ENCODE measurements around the gene CELF5. TPM values are rescaled to one million over a fixed set of nuclear protein-coding genes. Genes with fewer than 3 reads are reported as not detected.

The CELF5 gene
- total RNA-seq, 4 donors from 2014 or later, result 0.27 to 0.48 TPM; not detected in 2

DNA sequence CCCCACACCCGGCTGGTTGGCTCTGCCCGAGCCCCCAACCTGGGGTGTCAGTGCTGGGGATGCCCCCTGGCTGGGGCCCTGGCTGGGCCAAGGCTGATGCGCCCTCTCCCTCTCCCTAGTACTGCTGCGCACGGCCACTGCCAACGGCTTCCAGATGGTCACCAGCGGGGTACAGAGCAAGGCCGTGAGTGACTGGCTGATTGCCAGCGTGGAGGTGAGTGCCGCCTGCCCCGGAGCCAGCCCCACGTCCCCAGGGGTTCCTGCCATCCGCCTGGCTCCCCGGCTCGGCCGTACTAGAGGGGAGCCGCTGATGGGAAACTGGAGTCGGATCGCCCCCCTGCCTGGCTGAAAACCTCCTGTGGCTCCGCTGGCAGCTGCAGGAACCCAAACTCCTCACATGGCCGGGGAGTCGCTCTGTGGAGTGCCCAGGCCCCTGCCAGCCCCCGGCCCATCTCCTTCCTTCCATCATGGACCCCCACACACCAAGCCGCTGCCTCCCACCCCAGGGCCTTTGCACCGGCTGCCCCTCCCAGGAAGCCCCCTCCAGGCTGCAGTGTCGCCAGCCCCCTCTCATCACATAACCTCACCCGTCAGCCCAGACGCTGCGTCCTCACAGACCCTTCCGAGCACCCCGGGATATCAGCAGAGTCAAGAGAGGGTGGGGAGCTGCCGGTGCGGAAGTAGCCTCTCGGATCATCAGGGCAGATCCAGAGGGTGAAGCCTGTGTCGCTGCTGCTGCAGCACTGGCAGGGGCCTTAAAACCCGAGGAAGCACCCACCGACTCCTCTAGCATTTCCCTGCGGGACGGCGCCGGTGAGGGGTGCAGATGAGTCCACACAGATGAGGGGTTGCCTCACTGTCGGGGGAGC lies 28.2 kb upstream of the CELF5 start:
- TF ChIP-seq POLR2AphosphoS5 (IDR thresholded peaks at IDR 0.05), result no peak
- TF ChIP-seq POLR2A (IDR thresholded peaks at IDR 0.05), result no peak
- TF ChIP-seq, protein P1, sequence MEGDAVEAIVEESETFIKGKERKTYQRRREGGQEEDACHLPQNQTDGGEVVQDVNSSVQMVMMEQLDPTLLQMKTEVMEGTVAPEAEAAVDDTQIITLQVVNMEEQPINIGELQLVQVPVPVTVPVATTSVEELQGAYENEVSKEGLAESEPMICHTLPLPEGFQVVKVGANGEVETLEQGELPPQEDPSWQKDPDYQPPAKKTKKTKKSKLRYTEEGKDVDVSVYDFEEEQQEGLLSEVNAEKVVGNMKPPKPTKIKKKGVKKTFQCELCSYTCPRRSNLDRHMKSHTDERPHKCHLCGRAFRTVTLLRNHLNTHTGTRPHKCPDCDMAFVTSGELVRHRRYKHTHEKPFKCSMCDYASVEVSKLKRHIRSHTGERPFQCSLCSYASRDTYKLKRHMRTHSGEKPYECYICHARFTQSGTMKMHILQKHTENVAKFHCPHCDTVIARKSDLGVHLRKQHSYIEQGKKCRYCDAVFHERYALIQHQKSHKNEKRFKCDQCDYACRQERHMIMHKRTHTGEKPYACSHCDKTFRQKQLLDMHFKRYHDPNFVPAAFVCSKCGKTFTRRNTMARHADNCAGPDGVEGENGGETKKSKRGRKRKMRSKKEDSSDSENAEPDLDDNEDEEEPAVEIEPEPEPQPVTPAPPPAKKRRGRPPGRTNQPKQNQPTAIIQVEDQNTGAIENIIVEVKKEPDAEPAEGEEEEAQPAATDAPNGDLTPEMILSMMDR (IDR thresholded peaks at IDR 0.05), result no peak
- no peak for TF ChIP-seq EP300 (IDR thresholded peaks at IDR 0.05; ENCODE audit: low read depth)
- no peak overlapping the region for H3K27ac ChIP-seq
- no peak for DNase-seq
- H3K4me1 ChIP-seq, result no peaks in the 10 kb centered on the region
- intact Hi-C loops (cut with DNase I; ENCODE audit: low total_unique reads) (no loop called here), in situ Hi-C loops (cut with MboI; ENCODE audit: low pct_ligation_motif_present in 1 of 4, low pct_unique_long_range_greater_than_20kb in 1 of 4, low sequenced_read_pairs in 3 of 4) (no loop called here)
- H3K27me3 ChIP-seq, result no peaks in the 10 kb centered on the region
- 94 to 100% methylated on average over 3 to 35 of the region's 42 CpGs for WGBS, 2 donors (ENCODE audit: low coverage in 1 of 2)
- no peaks in the 10 kb centered on the region for H3K9me3 ChIP-seq
- no peak overlapping the region for H3K4me3 ChIP-seq
- peaks cover 0 to 5% (median 0%) of the 10 kb centered on the region in 4 donors for H3K36me3 ChIP-seq

DNA sequence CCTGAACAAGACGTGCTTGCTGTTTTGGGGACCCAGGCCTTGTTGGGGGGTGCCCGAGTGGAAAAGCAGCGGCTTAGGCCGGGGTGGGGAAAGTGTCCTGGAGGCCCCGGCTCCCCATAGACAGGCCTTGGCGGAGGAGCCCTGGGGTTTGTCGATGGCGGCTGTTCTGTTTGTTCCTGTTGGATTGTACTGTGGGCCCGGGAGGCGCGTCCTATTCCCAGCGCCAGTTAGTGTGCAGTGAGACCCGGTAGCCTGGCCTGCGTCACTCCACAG lies 27.6 kb upstream of the CELF5 start:
- 90% methylated on average over 14 of the region's 14 CpGs; no CpG with 5 or more reads in 1 of the 2 donors for WGBS, 2 donors (ENCODE audit: low coverage in 1 of 2)
- Histone ChIP-seq H3K27ac (no peak overlapping the region), H3K9me3 (no peaks in the 10 kb centered on the region), H3K36me3 (peaks cover 0 to 5% (median 0%) of the 10 kb centered on the region in 4 donors), H3K4me1 (no peaks in the 10 kb centered on the region), H3K4me3 (no peak overlapping the region), H3K27me3 (no peaks in the 10 kb centered on the region)
- in situ Hi-C loops (cut with MboI; ENCODE audit: low pct_ligation_motif_present in 1 of 4, low pct_unique_long_range_greater_than_20kb in 1 of 4, low sequenced_read_pairs in 3 of 4) (no loop called here), intact Hi-C loops (cut with DNase I; ENCODE audit: low total_unique reads) (no loop called here)
- no peak for DNase-seq
- TF ChIP-seq EP300 (IDR thresholded peaks at IDR 0.05; ENCODE audit: low read depth) (no peak), POLR2AphosphoS5 (IDR thresholded peaks at IDR 0.05) (no peak), POLR2A (IDR thresholded peaks at IDR 0.05) (no peak)
- TF ChIP-seq, protein P1 (IDR thresholded peaks at IDR 0.05), result no peak

DNA sequence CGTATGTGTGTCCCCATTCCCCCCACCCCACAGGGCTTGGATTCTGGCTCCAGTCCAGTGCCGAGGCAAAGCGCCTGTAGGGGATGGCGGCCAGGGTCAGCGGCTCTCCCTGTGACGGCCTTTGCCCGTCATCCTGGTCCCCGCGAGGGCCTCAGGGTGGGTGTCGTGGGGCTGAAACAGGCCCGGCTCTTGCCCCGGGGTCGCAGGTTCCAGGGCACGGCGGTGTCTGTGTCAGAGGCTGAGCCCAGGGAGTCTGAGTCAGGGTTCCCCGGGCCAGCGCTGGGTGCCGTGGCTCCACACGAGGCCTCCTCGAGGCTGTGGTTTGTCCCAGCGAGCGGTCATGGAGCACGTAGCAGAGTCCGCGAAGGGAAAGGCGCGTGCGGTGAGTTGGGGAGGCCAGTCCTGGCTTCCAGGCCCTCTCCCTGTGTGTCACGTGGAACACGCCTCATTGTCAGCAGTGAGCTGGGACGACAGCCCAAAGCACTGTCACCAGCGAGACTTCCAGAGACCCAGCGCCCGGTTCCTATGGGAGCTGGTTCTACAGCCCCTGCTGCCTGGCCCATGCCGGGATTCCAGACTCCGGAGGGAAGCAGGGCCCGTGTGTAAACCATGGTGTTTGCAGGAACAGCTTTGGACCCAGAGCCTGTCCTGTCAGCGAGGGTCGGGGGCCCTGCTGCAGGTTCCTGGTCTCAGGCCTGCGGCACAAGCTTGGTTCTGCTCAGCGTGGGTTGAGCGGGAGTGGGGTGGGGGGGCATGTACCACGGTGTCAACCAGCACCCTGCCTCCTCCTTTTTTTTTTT lies 25.4 kb upstream of the CELF5 start:
- intact Hi-C loops (cut with DNase I; ENCODE audit: low total_unique reads) (no loop called here), in situ Hi-C loops (cut with MboI; ENCODE audit: low pct_ligation_motif_present in 1 of 4, low pct_unique_long_range_greater_than_20kb in 1 of 4, low sequenced_read_pairs in 3 of 4) (no loop called here)
- Histone ChIP-seq H3K27me3 (no peaks in the 10 kb centered on the region), H3K4me1 (no peaks in the 10 kb centered on the region), H3K9me3 (no peaks in the 10 kb centered on the region), H3K4me3 (no peak overlapping the region), H3K27ac (no peak overlapping the region), H3K36me3 (peaks cover 0 to 5% (median 2%) of the 10 kb centered on the region in 4 donors)
- TF ChIP-seq POLR2AphosphoS5 (IDR thresholded peaks at IDR 0.05) (no peak), POLR2A (IDR thresholded peaks at IDR 0.05) (no peak), EP300 (IDR thresholded peaks at IDR 0.05; ENCODE audit: low read depth) (no peak)
- TF ChIP-seq, protein P1 (IDR thresholded peaks at IDR 0.05), result no peak
- 93 to 100% methylated on average over 2 to 40 of the region's 43 CpGs for WGBS, 2 donors (ENCODE audit: low coverage in 1 of 2)
- no peak for DNase-seq

DNA sequence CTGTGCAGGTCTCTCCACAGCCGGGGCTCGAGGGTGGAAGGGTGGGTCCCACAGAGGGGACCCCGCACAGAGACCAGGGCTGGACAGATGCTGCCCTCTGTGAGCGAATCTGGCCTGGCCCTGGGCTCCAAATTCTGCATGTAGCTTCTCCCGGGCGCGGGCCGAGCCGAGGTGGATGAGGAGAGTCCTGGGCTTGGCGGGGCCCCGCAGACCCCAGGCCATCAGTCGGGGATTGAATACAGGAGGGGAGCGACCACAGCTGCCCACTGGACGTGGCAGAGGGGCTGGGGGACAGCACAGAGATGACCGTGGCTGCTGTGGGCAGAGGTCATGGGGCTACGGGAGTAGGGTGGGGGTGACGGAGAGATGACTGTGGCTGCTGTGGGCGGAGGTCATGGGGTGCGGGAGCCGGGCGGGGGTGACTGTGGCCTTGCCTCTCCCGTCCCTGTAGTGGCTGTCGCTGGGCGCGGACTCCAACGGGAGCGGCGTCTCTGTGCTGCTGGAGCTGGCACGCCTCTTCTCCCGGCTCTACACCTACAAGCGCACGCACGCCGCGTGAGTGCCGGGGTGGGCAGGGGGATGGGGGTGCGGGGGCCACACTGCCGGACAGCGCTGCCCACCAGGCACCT lies 23.3 kb upstream of the CELF5 start:
- Histone ChIP-seq H3K27ac (no peak overlapping the region), H3K4me1 (no peaks in the 10 kb centered on the region), H3K9me3 (no peaks in the 10 kb centered on the region), H3K4me3 (no peak overlapping the region), H3K27me3 (no peaks in the 10 kb centered on the region), H3K36me3 (peaks cover 0 to 19% (median 6%) of the 10 kb centered on the region in 4 donors)
- DNase-seq, result no peak
- in situ Hi-C loops (cut with MboI; ENCODE audit: low pct_ligation_motif_present in 1 of 4, low pct_unique_long_range_greater_than_20kb in 1 of 4, low sequenced_read_pairs in 3 of 4), result no loop called here
- TF ChIP-seq POLR2AphosphoS5 (IDR thresholded peaks at IDR 0.05) (no peak), POLR2A (IDR thresholded peaks at IDR 0.05) (no peak), EP300 (IDR thresholded peaks at IDR 0.05; ENCODE audit: low read depth) (no peak)
- TF ChIP-seq, protein P1 (IDR thresholded peaks at IDR 0.05), result no peak
- intact Hi-C loops (cut with DNase I; ENCODE audit: low total_unique reads), result no loop called here
- WGBS, 2 donors (ENCODE audit: low coverage in 1 of 2), result 92% methylated on average over 39 of the region's 39 CpGs; no CpG with 5 or more reads in 1 of the 2 donors

All from transverse colon (tissue), 4 donors.